ENCODE measurements around the gene SAMD11.

DNA sequence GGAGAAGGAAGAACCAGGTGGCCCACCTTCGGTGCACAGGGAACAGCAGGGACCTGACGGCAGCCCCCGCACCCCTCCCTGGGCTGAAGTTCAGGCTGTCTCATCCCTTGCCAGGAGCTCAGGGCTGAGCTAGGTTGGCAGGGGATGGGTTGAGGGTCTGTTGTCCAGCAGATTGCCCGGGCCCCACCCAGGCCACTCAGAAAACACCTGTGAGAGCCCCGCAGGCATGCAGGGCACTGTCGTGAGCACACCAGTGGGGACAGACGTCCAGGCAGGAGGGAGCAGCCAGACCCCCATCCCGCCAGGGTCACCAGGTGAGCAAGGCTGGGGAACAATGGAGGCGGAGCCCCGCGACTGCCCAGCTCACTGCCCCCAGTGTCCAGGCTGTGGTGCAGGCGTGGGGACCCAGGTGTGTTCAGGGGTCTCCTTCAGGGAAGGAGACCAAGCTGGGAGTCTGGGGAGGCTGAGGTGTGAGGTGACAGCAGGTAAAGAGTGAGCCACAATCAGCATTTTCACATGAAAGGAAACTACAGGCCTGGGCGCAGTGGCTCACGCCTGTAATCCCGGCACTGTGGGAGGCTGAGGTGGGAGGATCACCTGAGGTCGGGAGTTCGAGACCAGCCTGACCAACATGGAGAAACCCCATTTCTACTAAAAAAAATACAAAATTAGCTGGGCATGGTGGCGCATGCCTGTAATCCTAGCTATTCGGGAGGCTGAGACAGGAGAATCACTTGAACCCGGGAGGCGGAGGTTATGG, 9.4 kb upstream of the SAMD11 start:
- TF ChIP-seq POLR2A (IDR thresholded peaks at IDR 0.05) (no peak), POLR2AphosphoS5 (IDR thresholded peaks at IDR 0.05) (no peak), EP300 (IDR thresholded peaks at IDR 0.05) (no peak)
- TF ChIP-seq, protein P1, sequence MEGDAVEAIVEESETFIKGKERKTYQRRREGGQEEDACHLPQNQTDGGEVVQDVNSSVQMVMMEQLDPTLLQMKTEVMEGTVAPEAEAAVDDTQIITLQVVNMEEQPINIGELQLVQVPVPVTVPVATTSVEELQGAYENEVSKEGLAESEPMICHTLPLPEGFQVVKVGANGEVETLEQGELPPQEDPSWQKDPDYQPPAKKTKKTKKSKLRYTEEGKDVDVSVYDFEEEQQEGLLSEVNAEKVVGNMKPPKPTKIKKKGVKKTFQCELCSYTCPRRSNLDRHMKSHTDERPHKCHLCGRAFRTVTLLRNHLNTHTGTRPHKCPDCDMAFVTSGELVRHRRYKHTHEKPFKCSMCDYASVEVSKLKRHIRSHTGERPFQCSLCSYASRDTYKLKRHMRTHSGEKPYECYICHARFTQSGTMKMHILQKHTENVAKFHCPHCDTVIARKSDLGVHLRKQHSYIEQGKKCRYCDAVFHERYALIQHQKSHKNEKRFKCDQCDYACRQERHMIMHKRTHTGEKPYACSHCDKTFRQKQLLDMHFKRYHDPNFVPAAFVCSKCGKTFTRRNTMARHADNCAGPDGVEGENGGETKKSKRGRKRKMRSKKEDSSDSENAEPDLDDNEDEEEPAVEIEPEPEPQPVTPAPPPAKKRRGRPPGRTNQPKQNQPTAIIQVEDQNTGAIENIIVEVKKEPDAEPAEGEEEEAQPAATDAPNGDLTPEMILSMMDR (IDR thresholded peaks at IDR 0.05): no peak

All from gastroesophageal sphincter (tissue), 3 donors.